IPS-18a (cell line): Measurements from ENCODE around the gene RPS6KB1.
A peak's percentile ranks its signal among the peaks of the same experiment; 100 is the strongest.
"Not testable (repeated sequence)": the region's sequence is repeated elsewhere in the genome, so short reads cannot be mapped to it uniquely, and the experiment has no call there.

Experiments
- H3K27ac ChIP-seq: one replicate; pipeline ENCODE4 v1.5.1; 2013; ENCODE audit warnings: low read length
- H3K27me3 ChIP-seq: one replicate; pipeline ENCODE4 v1.6.1; 2013; ENCODE audit warnings: mild to moderate bottlenecking, low read length; ENCODE audit not compliant: control insufficient read depth, insufficient read depth
- H3K36me3 ChIP-seq: one replicate; pipeline ENCODE4 v1.6.1; 2013; ENCODE audit warnings: low read depth, low read length; ENCODE audit not compliant: control insufficient read depth
- H3K4me1 ChIP-seq: one replicate; pipeline ENCODE4 v1.6.1; 2013; ENCODE audit warnings: low read depth, low read length; ENCODE audit not compliant: control insufficient read depth
- H3K4me3 ChIP-seq: one replicate; pipeline ENCODE4 v1.5.1; 2013; ENCODE audit warnings: low read length
- H3K9ac ChIP-seq: one replicate; pipeline ENCODE4 v1.6.1; 2013; ENCODE audit warnings: mild to moderate bottlenecking, low read length, moderate library complexity
- H3K9me3 ChIP-seq: one replicate; pipeline ENCODE4 v1.6.1; 2013; ENCODE audit warnings: low read depth, low read length; ENCODE audit not compliant: control insufficient read depth

RPS6KB1 gene

GRCh38 chr17:59954856-59955255 is 61.9 kb downstream of the RPS6KB1 start:
- Histone ChIP-seq H3K27me3 (no peaks in the 10 kb centered on the region), H3K4me1 (no peaks in the 10 kb centered on the region), H3K9me3 (no peaks in the 10 kb centered on the region), H3K27ac (no peak overlapping the region), H3K36me3 (no peaks in the 10 kb centered on the region), H3K9ac (no peak overlapping the region), H3K4me3 (no peak overlapping the region)

- H3K4me3 ChIP-seq, H3K9ac ChIP-seq, H3K9me3 ChIP-seq, H3K4me1 ChIP-seq, H3K27ac ChIP-seq, H3K36me3 ChIP-seq: not testable (repeated sequence)
- H3K27me3 ChIP-seq, result peaks cover 16% of the 10 kb centered on the region
Measured at GRCh38 chr17:59959574-59959973, 66.7 kb downstream of the RPS6KB1 start.

GRCh38 chr17:59962739-59963318 is 69.9 kb downstream of the RPS6KB1 start:
- no peak overlapping the region for H3K27ac ChIP-seq
- no peak overlapping the region for H3K9ac ChIP-seq
- peaks cover 22% of the 10 kb centered on the region for H3K27me3 ChIP-seq
- H3K36me3 ChIP-seq, result no peaks in the 10 kb centered on the region
- H3K4me1 ChIP-seq, result no peaks in the 10 kb centered on the region
- H3K4me3 ChIP-seq, result no peak overlapping the region
- no peaks in the 10 kb centered on the region for H3K9me3 ChIP-seq

- Histone ChIP-seq H3K27ac (no peak overlapping the region), H3K27me3 (peaks cover 22% of the 10 kb centered on the region), H3K36me3 (no peaks in the 10 kb centered on the region), H3K9me3 (no peaks in the 10 kb centered on the region), H3K9ac (peak overlapping the region; percentile 72), H3K4me3 (peak overlapping the region; percentile 90), H3K4me1 (no peaks in the 10 kb centered on the region)
Measured at GRCh38 chr17:59963738-59964481, 71.0 kb downstream of the RPS6KB1 start.

GRCh38 chr17:59964482-59965328 is 71.8 kb downstream of the RPS6KB1 start, which contains the start of gene RNFT1:
RNFT1 (minus strand) TSS chr17:59964740; CDS start chr17:59964663, 77 bp downstream.
- Histone ChIP-seq H3K27ac (no peak within 1 kb of the TSS), H3K27me3 (peaks cover 22% of the 10 kb centered on the region), H3K4me1 (no peaks in the 10 kb centered on the region), H3K9me3 (no peaks in the 10 kb centered on the region), H3K9ac (peak within 1 kb of the TSS; percentile 72), H3K4me3 (peak within 1 kb of the TSS; percentile 90), H3K36me3 (no peaks in the 10 kb centered on the region)

- H3K36me3 ChIP-seq, H3K27me3 ChIP-seq, H3K4me1 ChIP-seq, H3K27ac ChIP-seq, H3K9ac ChIP-seq, H3K9me3 ChIP-seq, H3K4me3 ChIP-seq: not testable (repeated sequence)
Measured at GRCh38 chr17:59971771-59972170, 78.8 kb downstream of the RPS6KB1 start.

GRCh38 chr17:59972778-59973177 is 79.9 kb downstream of the RPS6KB1 start:
- Histone ChIP-seq H3K9me3 (no peaks in the 10 kb centered on the region), H3K27ac (no peak overlapping the region), H3K9ac (no peak overlapping the region), H3K4me1 (no peaks in the 10 kb centered on the region), H3K36me3 (no peaks in the 10 kb centered on the region), H3K27me3 (no peaks in the 10 kb centered on the region), H3K4me3 (no peak overlapping the region)

GRCh38 chr17:59973483-59973882 is 80.6 kb downstream of the RPS6KB1 start:
- not testable (repeated sequence) for H3K9ac ChIP-seq, H3K36me3 ChIP-seq, H3K4me1 ChIP-seq, H3K27ac ChIP-seq, H3K9me3 ChIP-seq, H3K4me3 ChIP-seq, H3K27me3 ChIP-seq

GRCh38 chr17:59975166-59975565 is 82.2 kb downstream of the RPS6KB1 start:
- not testable (repeated sequence) for H3K9me3 ChIP-seq, H3K36me3 ChIP-seq, H3K27ac ChIP-seq, H3K9ac ChIP-seq, H3K4me3 ChIP-seq, H3K27me3 ChIP-seq, H3K4me1 ChIP-seq

GRCh38 chr17:59996608-59997007 is 103.7 kb downstream of the RPS6KB1 start:
- H3K27me3 ChIP-seq, H3K4me3 ChIP-seq, H3K4me1 ChIP-seq, H3K27ac ChIP-seq, H3K9ac ChIP-seq, H3K9me3 ChIP-seq, H3K36me3 ChIP-seq: not testable (repeated sequence)
